ENCODE results near the gene CDC5L. TPM values are rescaled to one million over a fixed set of nuclear protein-coding genes. Genes with fewer than 3 reads are reported as not detected.
A peak's percentile ranks its signal among the peaks of the same experiment; 100 is the strongest.

The CDC5L gene
- total RNA-seq, 2 donors from 2014 or later, result 17.8 to 19.1 TPM

DNA sequence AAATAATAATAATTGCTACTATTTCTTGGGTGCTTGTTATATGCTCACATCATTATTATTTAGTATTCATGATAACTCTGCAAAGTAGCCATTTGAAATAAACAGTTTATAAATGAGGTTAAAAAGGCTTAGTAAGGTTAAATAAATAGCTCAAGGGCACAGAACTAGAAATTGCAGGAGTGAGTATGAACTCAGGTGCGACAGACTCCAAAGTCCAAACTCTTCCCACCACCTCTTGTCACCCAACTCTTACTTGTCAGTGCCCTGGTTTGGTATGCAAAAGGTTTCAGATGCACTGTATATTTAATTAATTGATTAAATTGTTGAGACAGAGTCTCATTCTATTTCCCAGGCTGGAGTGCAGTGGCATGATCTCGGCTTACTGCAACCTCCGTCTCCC lies 20.7 kb upstream of the CDC5L start:
- ATAC-seq, result no peak
- intact Hi-C loops (cut with DNase I), result no loop called here
- DNase-seq, result no peak

DNA sequence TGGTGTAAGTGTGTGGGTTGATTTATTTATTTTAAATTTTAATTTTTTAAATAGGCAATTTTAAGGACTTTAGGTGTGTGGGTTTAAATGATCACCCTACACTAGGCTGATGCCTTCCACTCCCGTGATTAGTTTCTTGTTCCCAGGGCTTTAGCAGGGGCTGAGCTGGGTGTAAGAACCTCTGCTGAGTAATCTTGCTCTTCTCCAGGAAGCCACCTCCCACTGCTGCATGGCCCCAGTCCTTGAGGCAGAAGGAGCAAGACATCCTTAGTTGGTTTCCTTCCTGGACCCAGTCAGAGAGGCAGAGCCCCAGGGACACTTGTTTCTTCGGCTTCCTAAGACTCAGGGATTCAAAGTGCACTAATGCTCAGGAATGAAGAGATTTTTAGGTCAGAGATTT lies 19.8 kb upstream of the CDC5L start:
- ATAC-seq, result no peak
- intact Hi-C loops (cut with DNase I), result no loop called here
- no peak for DNase-seq

DNA sequence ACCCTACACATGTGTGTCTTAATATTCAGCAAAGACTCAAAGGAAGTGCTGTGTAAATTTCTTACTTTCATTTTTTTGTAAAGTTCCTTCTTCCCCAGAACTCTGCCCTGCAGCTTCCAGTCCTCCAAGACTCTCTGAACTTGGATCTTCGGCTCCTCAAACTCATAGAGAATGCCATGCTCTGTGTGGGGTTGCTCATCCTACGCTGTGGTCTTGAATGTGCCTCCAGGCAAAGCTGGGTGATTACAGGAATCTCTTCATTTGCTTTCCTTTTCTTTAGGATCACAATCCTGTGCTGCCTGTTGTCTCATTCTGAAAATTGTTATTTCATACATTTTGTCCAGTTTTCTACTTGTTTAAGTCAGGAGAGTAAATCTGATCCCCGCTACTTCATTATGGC lies 14.5 kb upstream of the CDC5L start:
- ATAC-seq (no peak), DNase-seq (no peak)
- intact Hi-C loops (cut with DNase I), result no loop called here

DNA sequence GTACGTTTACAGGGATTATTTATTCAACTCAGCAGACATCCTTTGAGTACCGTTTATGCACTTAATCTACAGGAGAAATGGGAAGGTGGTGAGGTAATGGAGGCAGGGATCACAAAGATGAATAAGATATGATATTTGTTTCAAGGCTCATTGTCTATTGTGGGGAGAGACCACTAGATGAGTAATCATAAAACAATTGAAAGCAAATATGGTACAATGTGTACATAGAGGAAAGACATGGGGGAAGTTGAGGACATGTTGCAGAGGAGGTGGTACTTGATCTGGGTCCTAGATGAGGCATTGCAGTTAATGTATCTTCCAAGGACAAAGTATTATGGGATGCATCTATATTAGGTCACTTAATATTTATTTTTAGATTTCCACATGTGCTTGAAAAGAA lies 13.7 kb upstream of the CDC5L start:
- no peak for ATAC-seq
- intact Hi-C loops (cut with DNase I), result no loop called here
- DNase-seq, result no peak

- intact Hi-C loops (cut with DNase I), result no loop called here
- ATAC-seq (no peak), DNase-seq (no peak)
Measured at GRCh38 chr6:44375071-44375470, 12.4 kb upstream of the CDC5L start.

DNA sequence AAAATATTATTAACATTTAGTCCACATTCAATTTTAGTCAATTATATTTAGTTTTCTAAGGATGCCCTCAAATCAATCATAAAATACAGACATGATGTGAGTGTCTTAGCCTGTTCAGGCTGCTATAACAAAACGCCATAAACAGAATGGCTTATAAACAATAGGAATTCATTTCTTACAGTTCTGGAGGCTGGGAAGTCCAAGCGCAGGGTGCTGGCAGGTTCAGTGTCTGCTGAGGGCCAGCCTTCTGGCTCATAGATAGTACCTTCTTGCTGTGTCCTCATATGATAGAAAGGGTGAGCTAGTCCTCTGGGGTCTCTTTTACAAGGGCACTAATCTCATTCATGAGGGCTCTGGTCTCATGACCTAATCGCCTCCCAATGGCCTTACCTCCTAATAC lies 10.0 kb upstream of the CDC5L start:
- ATAC-seq (no peak), DNase-seq (no peak)
- intact Hi-C loops (cut with DNase I), result no loop called here

DNA sequence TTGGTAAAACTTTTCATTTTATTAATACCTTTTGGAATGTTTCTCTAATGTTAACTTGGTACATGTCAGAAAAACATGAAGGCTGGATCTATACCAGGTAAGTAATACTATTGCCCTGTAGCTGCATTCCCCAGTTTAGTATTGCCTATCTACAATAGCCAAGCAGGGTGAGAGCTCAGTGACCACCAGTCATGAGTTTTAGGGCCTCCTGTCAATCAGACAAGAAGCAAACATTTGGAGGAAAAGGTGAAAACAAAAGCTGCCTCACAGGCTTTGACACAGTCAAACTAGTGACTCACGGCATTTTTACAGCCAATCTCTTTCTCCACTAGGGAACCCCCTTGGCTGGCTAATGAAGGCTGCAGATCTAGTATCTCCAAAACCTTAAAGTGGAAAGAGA lies 9.5 kb upstream of the CDC5L start:
- DNase-seq (no peak), ATAC-seq (no peak)
- intact Hi-C loops (cut with DNase I), result no loop called here

GRCh38 chr6:44381739-44382138 lies 5.8 kb upstream of the CDC5L start:
- ATAC-seq, result peak; percentile 30 to 71
- intact Hi-C loops (cut with DNase I), result no loop called here
- no peak for DNase-seq

DNA sequence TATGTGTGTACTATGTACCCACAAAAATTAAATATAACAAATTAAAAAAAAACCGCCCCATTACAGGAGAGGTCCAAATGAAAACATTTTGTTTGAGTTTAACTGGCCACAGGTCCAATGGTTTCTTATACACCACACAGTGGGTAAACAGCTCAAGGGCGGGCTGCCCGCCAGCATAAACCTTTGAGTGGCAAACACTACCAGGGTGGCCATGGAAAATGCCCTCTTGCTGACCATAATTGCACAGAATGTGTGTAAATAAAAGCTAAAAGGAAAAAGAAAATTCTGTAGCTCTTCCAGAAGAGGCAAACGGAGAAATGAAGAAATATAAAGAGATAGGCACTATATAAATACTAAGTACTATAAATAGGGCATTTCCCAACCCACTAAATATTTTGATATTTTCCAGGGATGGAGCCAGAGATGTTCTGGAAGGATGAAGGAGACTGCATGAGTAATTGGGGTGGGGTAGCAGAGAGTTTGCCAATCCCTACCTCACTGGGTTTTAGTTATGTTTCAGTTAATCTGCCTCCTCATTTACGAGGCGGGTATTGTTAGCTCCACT lies 1.1 kb upstream of the CDC5L start:
- ATAC-seq, result peak; percentile 5 to 57
- intact Hi-C loops (cut with DNase I), result no loop called here
- DNase-seq, result no peak

GRCh38 chr6:44386929-44387345 lies 569 bp upstream of the CDC5L start:
- DNase-seq, result no peak
- intact Hi-C loops (cut with DNase I), result no loop called here
- peak; percentile 7 to 30 for ATAC-seq

DNA sequence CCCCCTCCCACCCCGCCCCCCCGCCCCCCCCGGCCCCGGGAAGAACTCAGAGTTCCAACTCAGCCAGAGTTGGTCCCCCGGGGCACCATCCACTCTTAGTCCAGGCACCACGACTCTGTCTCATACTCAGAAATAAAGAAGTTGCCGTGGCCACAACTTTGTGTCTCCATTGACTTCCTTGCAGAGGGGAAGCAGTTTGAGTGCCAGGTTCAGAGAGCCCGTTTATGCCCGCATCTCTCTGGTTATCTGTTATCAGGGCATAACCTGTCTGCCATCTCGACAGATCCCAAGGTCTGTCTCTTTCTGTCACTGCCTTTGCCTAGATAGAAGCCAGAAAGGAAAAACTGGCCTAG lies 605 bp downstream of the CDC5L start:
- no peak for ATAC-seq
- intact Hi-C loops (cut with DNase I), result no loop called here
- DNase-seq, result no peak

GRCh38 chr6:44388887-44389286 lies 1.4 kb downstream of the CDC5L start:
- ATAC-seq (no peak), DNase-seq (no peak)
- intact Hi-C loops (cut with DNase I), result no loop called here

DNA sequence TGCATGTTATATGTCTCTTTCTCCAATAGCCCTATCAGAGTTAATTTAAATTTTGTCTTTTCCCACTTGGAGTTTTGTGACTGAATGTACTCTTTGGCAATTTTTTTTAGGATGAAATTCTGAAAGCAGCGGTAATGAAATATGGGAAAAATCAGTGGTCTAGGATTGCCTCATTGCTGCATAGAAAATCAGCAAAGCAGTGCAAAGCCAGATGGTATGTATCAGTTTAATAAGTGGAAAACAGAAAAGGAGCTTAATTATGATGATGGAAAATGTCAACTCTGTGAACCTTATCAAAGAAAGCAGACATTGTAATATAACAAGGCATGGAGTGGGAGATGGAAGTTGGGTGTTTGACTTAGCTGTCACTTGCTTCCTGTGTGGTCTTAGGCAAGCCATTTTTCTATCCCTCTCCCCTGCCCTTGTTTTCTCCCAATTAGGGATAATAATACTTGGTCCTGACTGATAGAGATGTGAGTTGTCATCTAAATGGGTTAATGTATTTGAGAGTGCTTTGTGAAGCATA lies 2.7 kb downstream of the CDC5L start:
- intact Hi-C loops (cut with DNase I), result no loop called here
- ATAC-seq (no peak), DNase-seq (no peak)

DNA sequence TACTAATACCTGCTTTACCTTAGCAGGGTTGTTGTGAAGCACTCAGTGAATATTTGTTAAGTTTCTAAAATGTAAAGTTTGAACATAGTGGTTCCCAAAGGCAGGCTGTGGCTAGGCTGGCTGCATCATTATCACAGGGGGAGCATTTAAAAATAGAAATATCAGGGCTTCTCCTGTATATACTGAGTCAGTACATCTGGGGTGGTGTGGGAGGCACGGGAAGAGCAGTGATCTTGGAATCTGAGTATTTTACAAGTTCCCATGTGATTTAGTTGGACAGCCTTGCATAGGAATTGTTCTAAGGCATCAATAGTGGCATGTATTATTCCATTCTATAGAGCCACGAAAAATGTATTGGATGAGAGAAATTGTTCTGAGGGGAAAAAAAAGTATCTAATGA lies 8.0 kb downstream of the CDC5L start:
- ATAC-seq, result no peak
- intact Hi-C loops (cut with DNase I), result no loop called here

GRCh38 chr6:44396968-44397367 lies 9.5 kb downstream of the CDC5L start:
- ATAC-seq (no peak), DNase-seq (no peak)
- intact Hi-C loops (cut with DNase I), result no loop called here

More for the DNA sequence above, 8.0 kb downstream of the CDC5L start:
- DNase-seq, result no peak

- DNase-seq (no peak), ATAC-seq (peak; percentile 51 to 56)
- intact Hi-C loops (cut with DNase I), result no loop called here
Measured at GRCh38 chr6:44397424-44398164, 10.1 kb downstream of the CDC5L start.

DNA sequence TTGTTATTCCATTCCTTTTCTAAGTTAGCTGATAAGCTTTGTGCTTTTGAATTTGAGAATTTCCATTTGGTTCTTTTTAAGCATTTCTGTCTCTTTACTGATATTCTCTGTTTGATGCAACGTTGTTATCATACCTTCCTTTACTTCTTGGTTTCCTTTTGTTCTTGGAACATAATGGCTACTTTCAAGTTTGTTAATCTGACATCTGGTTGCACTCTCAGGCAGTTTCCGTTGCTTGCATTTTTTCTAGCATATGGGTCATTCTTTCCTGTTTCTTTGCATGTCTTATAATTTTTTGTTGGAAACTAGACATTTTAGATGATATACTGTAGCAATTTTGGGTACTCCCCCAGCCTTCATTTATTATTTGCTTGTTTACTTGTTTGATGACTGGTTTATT lies 12.5 kb downstream of the CDC5L start:
- ATAC-seq, result no peak
- no peak for DNase-seq
- intact Hi-C loops (cut with DNase I), result no loop called here

DNA sequence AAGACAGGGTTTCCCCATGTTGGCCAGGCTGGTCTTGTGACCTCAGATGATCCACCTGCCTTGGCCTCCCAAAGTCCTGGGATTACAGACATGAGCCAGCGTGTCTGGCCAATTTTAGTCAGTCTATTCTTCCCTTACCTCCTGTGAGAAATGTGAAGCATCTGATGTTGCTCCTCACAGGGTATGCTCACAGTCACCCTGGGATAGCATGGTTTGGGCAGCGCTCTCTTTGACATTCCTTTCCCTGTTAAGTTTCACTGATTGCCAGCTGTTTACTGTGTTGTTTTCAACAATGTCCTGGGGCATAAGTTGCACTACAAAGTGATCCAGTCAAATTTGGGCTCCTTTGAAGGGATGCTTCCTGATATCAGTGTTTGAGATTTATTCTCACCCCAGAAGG lies 13.1 kb downstream of the CDC5L start:
- ATAC-seq (no peak), DNase-seq (no peak)
- intact Hi-C loops (cut with DNase I), result no loop called here

- intact Hi-C loops (cut with DNase I), result no loop called here
- DNase-seq, result no peak
- peak; percentile 55 to 67 for ATAC-seq
Measured at GRCh38 chr6:44401138-44401537, 13.6 kb downstream of the CDC5L start.

DNA sequence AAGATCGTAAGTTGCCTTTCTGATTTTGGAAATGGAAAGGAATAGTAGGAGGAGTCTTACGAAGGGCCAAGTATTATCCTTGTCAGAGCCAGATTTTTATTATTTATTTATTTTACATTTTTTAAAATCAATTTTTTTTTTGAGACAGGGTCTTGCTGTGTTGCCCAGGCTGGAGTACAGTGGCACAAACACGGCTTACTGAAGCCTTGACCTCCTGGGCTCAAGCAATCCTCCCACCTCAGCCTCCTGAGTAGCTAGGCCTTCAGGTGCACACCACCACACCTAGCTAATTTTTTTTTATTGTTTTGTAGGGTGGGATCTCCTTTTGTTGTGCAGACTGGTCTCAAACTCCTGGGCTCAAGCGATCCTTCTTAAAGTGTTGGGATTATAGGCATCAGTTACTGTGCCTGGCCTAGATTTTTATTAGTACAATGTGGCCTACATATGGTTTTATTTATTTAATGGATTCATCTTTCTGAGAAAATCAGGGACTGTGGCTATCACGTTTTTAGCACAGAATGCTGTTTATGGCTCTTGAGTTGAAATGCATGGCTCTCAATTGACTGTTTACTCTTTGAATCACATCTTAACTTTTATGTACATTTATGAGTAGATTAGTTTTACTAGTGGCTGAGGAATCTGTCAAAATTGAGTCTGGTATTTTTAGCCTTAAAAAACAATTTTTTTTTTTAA lies 16.7 kb downstream of the CDC5L start:
- DNase-seq (no peak), ATAC-seq (no peak)
- intact Hi-C loops (cut with DNase I), result no loop called here

- intact Hi-C loops (cut with DNase I), result no loop called here
- DNase-seq, result no peak
Measured at GRCh38 chr6:44404715-44405099, 17.2 kb downstream of the CDC5L start.

More at GRCh38 chr6:44404715-44405099, 17.2 kb downstream of the CDC5L start:
- ATAC-seq, result no peak

All from left cardiac atrium (tissue), 4 donors.